CD4-positive, alpha-beta T cell treated with Interferon gamma for 1 hour (primary cell): ENCODE results near the gene POLRMT.
A peak's percentile ranks its signal among the peaks of the same experiment; 100 is the strongest.
"Not testable (repeated sequence)": the region's sequence is repeated elsewhere in the genome, so short reads cannot be mapped to it uniquely, and the experiment has no call there.

ENCODE experiments used
- DNase-seq: peaks from one replicate; pipeline ENCODE4 v3.0.0-alpha.2; 2020

POLRMT gene

GRCh38 chr19:646779-647565, 13.6 kb upstream of the POLRMT start:
- no peak for DNase-seq

DNA sequence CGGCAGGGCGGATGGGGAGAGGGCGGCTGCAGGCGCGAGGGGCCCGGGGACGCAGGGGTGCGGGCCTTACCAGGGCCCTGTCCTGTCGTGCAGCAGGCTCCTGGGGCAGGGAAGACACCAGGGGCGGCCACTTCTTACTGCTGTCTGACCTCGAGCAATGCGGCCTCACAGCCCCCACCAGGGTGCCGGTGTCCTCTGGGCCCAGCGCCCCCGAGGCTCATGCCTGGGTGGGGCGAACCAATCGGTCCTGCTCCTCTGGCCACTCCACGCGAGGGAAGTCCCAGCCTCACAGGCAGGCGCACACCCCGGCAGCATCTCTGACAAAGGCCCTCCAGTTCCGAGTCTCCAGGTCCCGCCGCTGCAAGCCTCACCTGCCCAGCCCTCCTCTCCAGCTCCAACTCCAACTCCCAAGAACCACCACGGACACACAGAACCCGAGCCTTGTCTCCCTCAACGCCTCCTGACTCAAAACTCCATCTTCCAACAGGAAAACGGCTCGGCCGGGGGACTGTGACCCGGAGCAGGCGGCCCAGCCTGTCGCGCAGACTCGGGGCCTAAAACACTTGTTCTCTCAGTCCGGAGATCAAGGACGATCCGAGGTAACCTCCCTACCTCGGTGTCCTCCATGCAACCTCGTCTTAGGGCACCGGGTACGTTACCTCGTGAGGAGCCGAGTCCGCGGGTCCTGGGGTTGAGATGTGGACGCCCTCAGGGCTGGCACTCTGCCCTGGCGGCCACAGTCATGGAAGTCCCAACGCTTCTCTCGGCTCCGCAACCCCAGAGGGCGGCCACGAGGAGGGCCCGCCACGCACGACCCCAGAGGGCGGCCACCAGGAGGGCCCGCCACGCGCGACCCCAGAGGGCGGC, 12.8 kb upstream of the POLRMT start:
- DNase-seq, result no peak

- DNase-seq, result no peak
Measured at GRCh38 chr19:644789-645188, 11.5 kb upstream of the POLRMT start.

DNA sequence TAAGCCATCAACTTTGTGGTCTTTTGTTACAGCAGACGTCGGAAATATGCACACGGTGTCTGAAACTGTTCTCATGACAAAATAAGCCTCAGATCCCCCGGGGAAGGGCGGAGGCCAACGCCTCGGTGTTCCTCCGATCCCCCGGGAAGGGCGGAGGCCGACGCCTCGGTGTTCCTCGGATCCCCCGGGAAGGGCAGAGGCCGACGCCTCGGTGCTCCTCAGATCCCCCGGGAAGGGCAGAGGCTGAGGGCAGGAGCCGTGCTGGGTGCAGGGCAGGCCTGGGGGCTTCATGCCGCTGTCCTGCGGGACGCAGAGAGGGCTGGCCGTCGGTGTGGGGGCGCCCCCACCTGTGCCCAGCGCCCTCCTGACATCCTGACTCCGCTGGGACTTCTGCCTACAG, 11.0 kb upstream of the POLRMT start:
- no peak for DNase-seq

DNA sequence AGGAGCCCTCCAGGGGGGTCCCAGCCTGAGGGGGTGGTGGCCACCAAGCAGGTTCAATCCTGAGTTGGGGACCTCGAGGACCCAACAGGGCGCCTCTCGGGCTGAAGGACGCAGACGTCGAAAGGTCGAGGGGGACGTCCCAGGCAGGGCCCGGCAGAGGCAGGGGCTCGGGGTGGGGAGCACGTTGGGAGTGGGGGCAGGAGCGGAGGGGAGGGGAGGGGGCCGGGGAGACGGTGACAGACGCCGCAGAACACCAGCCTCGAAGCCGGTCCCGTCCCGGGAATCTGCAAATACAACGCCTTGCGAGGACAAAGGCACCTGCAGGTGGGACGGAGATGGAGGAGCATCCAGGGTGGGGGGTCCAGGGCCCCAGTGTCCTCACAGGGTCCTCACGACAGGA, 10.4 kb upstream of the POLRMT start:
- DNase-seq, result no peak

DNA sequence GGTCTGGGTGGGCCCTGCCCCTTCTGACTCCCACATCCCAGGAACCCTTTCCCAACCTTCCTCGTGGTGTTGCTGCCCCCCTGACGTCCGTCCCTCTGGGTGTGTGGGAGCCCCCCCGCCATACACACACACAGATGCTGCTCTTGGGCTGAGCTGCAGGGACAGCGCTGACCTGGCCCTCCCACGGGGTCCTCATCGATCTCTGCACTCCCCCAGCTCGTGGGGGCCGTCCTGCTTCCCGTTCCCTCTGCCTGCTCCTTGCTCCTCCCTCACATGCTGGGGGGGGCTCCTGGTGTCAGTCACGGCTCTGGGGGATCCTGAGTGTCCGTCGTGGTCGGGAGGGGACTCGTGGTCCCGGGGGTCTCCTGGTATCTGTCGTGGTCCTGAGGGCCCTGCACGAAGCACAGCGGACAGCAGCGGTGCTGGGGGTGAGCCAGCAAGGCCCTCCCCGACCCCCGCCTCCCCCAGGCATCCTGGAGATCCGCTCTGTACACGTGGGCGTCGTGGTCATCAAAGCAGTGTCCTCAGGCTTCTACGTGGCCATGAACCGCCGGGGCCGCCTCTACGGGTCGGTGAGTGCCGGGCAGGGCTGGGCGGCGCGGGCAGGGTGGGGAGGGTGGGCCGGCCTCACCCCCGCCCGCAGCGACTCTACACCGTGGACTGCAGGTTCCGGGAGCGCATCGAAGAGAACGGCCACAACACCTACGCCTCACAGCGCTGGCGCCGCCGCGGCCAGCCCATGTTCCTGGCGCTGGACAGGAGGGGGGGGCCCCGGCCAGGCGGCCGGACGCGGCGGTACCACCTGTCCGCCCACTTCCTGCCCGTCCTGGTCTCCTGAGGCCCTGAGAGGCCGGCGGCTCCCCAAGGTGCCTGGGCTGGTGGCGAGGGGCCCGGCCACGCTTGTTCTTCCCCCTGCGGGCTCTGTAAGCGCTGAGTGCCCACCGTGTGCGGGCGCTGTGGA, 9.7 kb upstream of the POLRMT start:
- DNase-seq, result no peak

DNA sequence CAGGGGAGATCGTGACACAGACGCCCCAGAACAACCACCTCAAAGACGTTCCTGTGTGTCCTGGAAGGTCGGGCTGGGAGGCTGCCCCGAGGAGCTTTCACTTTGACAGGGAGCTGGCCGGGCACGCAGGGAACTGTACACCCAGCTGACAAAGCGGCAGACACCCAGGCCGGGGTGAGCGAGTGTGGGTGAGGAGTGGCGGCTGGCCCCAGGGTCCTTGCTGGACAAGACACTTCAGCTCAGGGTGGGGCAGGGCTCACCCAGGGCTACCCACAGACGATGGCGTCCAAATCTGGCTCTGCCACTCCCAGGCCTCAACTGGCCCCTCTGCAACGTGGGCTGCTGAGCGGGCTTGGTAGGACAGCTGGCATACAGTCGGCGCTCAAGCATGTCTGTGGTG, 8.4 kb upstream of the POLRMT start:
- DNase-seq, result no peak

GRCh38 chr19:640606-641189, 7.4 kb upstream of the POLRMT start:
- DNase-seq, result no peak

DNA sequence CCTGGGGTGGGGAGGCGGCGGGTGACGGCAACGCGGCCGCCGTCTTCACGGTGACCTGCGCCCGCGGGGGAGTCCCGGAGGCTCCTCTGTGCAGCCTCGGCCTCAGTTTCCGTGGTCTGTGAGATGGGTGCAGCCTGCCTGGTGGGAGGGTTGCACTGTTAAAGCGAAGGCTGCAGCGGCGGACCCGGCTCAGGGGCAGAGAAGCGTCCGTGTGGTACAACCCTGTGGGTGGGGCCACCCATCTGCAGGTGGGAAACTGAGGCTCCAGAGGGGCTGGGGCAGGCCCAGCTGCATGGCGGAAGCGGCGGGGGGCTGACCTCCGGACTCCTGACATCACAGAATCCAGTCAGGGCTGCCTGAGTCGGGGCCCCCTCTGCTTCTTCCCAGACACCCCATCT, 6.8 kb upstream of the POLRMT start:
- no peak for DNase-seq

GRCh38 chr19:639253-640160, 6.2 kb upstream of the POLRMT start, which contains the start of gene FGF22:
Gene FGF22, plus strand, starts transcription at chr19:639879. Its CDS starts 47 bp downstream, at chr19:639926.
- peak; percentile 92 for DNase-seq

- no peak for DNase-seq
Measured at GRCh38 chr19:638906-639252, 5.5 kb upstream of the POLRMT start.

DNA sequence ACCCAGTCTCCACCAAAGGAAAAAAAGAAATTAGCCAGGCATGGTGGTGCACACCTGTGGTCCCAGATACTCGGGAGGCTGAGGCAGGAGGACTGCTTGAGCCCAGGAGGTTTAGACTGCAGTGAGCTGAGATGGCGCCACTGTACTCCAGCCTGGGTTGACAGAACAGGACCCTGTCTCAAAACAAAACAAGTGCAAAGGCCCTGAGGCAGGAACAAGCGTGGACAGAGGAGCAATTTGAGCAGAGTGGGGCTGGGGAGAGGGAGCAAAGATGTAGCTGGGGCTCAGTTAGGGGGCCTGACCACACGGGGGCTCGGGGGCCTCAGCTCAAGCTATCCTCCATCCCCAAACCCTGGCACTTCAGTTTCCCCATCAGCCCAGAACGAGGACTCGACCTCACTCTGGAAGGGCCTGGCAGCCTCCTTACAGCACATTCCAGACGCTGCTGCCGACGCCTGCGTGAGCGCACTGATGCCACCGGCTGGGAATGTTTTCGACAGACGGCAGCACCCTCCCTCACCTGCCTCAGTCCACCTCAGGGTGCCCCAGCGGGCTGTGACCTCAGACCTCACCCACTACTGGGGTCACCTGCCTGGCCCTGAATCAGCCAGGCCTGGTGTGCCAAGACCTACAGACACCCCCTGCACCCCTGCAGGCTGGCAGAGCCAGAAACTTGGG, 1.8 kb upstream of the POLRMT start:
- DNase-seq, result no peak

- DNase-seq, result no peak
Measured at GRCh38 chr19:633786-634639, 676 bp upstream of the POLRMT start.

DNA sequence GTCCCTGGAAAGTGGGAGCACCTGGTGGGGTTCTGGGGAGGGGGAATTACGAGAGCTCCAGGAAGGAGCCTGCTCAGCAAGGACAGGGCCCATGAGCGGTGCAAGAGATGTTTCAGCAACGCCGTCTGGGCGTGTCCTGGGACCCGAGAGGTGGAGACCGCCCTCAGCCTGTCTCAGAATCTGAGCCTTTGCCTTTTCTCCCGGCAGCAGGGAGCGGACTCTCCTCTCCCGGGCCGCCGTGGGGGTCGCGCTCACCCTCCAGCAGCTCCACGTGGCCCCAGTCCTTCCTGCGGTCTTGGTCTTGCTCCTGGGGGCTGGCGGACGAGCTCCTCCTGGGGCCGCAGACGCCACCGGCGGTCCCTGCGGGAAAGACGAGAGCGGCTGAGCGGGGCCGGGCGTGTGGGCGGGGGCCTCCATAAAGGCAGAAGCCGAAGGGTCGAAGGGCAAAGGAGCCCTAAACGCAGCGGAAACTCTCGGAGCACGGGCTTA, 714 bp downstream of the POLRMT start:
- DNase-seq, result no peak

GRCh38 chr19:629961-630714, 3.2 kb downstream of the POLRMT start:
- DNase-seq, result no peak

DNA sequence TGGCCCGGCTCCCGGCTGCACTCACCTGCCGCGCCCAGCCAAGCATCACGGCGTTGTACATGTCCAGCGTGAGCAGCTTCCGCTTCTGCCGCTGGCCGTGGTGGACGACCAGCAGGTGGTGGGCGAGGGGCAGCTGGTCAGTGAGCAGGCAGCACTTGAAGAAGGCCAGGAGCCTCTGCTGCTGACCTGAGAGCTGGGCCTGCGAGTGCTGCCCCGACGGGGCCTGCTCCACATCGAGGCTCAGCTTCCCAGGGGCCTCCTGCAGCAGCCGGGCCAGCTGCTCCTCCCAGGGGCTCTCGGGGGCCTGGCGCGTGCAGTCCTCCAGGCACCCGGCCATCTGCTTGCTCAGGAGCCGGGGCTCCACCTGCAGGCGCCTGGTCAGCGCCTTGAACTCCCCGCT, 3.8 kb downstream of the POLRMT start:
- DNase-seq, result not testable (repeated sequence)

GRCh38 chr19:628168-628567, 5.2 kb downstream of the POLRMT start:
- DNase-seq, result no peak

DNA sequence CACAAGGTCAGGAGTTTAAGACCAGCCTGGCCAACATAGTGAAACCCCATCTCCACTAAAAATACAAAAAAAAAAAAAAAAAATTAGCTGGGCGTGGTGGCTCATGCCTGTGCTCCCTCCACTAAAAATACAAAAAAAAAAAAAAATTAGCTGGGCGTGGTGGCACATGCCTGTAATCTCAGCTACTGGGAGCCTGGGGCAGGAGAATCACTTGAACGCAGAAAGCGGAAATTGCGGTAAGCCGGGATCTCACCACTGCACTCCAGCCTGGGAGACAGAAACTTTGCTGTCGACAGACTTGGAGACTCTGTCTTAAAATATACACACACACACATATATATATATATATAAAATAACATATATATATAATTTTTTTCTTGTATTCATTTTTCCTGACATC, 6.8 kb downstream of the POLRMT start:
- DNase-seq, result not testable (repeated sequence)

GRCh38 chr19:625257-625656, 8.1 kb downstream of the POLRMT start:
- no peak for DNase-seq
